Muscle layer of duodenum (tissue), 2 donors: ENCODE measurements around the gene SYT9.

Experiments used
- H3K27ac ChIP-seq: one replicate; pipeline ENCODE4 v1.7.0; 2013; ENCODE audit warnings: mild to moderate bottlenecking, low read length
- H3K27me3 ChIP-seq: one replicate; pipeline ENCODE4 v1.7.0; 2013; ENCODE audit warnings: low read depth, mild to moderate bottlenecking, control low read depth, low read length
- H3K36me3 ChIP-seq, 2 donors: one replicate each; pipeline ENCODE4 v1.7.0; 2013; ENCODE audit warnings: low read length in 2 of 2, control low read depth in 1 of 2, mild to moderate bottlenecking in 1 of 2; ENCODE audit not compliant: insufficient read depth in 2 of 2, control insufficient read depth in 1 of 2
- H3K4me1 ChIP-seq, 2 donors: one replicate each; pipeline ENCODE4 v1.7.0; 2013; ENCODE audit warnings: low read length in 2 of 2, mild to moderate bottlenecking in 2 of 2, control low read depth in 1 of 2, moderate library complexity in 1 of 2; ENCODE audit not compliant: insufficient read depth in 2 of 2, control insufficient read depth in 1 of 2
- H3K4me3 ChIP-seq, 2 donors: one replicate each; pipeline ENCODE4 v1.7.0; 2013; ENCODE audit warnings: low read length in 2 of 2, low read depth in 1 of 2, mild to moderate bottlenecking in 1 of 2
- H3K9me3 ChIP-seq, 2 donors: one replicate each; pipeline ENCODE4 v1.7.0; 2013; ENCODE audit warnings: low read length in 2 of 2, control low read depth in 1 of 2, mild to moderate bottlenecking in 1 of 2; ENCODE audit not compliant: control insufficient read depth in 1 of 2
- donor health status: healthy.

The SYT9 gene

GRCh38 chr11:7484645-7485044, 232.9 kb downstream of the SYT9 start:
- peak overlapping the region; percentile 10 for H3K27ac ChIP-seq
- no peaks in the 10 kb centered on the region for H3K9me3 ChIP-seq
- peak overlapping the region in 1 of 2 donors; percentile 59 for H3K4me3 ChIP-seq
- no peaks in the 10 kb centered on the region for H3K27me3 ChIP-seq
- H3K4me1 ChIP-seq = no peaks in the 10 kb centered on the region
- H3K36me3 ChIP-seq = no peaks in the 10 kb centered on the region

DNA sequence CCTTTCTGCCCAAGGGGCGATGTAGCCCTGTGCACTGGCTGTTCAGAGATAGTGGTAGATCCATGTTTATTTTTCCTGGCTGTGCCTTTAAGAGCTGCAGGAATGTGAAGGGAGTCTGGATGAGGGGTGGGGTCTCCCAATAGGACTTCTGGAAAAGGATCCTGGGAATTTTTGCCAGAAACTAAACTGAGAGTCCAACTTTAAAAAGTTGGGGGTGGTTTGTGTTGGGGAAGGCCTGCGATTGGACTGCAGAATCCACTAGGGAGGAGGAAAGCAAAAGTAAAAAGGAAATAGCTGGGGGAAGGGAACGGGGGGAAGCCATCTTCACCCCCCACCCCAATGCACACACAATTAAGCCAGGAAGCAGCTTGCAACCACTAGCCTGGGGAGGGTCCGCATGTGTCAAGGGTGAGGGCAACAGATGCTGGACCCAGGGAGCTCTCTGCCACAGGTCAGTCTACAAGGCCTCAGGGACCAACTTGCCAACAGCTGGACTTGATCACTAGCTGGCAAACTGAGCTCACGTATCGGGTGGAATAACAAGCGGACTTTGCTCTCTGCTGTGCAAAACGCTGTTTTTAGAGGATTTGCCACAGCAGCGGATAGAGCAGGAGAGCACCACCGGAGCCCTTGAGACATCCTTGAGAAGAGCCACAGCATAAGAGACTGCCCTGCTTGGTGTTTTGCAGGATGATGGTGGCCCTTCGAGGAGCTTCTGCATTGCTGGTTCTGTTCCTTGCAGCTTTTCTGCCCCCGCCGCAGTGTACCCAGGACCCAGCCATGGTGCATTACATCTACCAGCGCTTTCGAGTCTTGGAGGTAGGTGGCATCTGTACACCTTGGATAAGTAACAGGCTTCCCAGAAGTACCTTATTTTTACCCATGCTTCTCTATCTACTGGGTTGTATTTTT, 233.7 kb downstream of the SYT9 start, which contains the start of gene OLFML1:
OLFML1 (plus strand) TSS at position 321 of the 912 bp plus-strand sequence; CDS start at position 691, 370 bp downstream.
- Histone ChIP-seq H3K36me3 (no peaks in the 10 kb centered on the region), H3K27ac (peak within 1 kb of the TSS; percentile 10), H3K4me3 (peak within 1 kb of the TSS; percentile 59 to 65)

GRCh38 chr11:7486098-7486780, 234.5 kb downstream of the SYT9 start:
- Histone ChIP-seq H3K36me3 (no peaks in the 10 kb centered on the region), H3K4me3 (peak overlapping the region; percentile 59 to 65), H3K27ac (no peak overlapping the region), H3K27me3 (no peaks in the 10 kb centered on the region), H3K4me1 (no peaks in the 10 kb centered on the region), H3K9me3 (no peaks in the 10 kb centered on the region)

More for the DNA sequence above, 233.7 kb downstream of the SYT9 start, which contains the start of gene OLFML1:
- no peaks in the 10 kb centered on the region for H3K9me3 ChIP-seq
- no peaks in the 10 kb centered on the region for H3K4me1 ChIP-seq
- H3K27me3 ChIP-seq = no peaks in the 10 kb centered on the region

DNA sequence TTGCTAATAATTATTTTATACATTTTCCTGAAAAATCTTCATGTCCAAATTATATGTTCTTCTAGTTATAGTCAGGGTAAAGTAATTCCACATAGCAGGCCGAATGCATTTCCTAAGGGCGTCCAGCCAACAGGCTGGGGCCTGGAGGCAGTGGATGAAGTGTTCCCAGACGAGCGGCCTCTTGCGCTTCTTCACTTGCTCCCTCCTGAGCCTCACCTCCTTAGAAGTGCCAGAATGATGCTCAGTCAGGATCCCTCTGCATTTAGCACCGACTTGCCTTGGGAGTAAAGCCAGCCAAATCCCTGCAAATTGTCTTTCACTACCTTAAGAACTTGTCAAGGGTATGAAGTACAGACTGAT, 235.1 kb downstream of the SYT9 start:
- H3K9me3 ChIP-seq = no peaks in the 10 kb centered on the region
- no peak overlapping the region for H3K27ac ChIP-seq
- H3K27me3 ChIP-seq = no peaks in the 10 kb centered on the region
- no peaks in the 10 kb centered on the region for H3K4me1 ChIP-seq
- peak overlapping the region; percentile 59 to 65 for H3K4me3 ChIP-seq
- no peaks in the 10 kb centered on the region for H3K36me3 ChIP-seq

DNA sequence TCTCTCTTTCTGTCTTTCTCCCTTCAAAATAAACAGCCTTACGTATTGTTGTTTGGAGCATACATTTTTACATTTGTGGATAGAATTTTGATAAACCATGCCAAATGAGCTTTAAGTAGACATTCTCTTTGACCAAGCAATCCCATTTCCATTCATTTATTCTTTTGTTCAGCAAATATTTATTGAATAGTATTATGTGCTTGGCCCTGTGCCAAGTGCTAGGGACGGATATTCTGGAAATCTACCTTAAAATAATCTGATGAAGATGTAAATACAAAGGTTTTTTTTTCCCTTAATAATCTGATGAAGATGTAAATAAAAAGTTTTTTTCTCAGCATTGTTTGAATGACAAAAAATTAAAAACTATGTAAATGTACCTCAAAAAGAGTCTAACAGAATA, 235.7 kb downstream of the SYT9 start:
- H3K4me3 ChIP-seq = peak overlapping the region; percentile 59 to 65
- no peaks in the 10 kb centered on the region for H3K27me3 ChIP-seq
- H3K4me1 ChIP-seq = no peaks in the 10 kb centered on the region
- no peaks in the 10 kb centered on the region for H3K36me3 ChIP-seq
- no peak overlapping the region for H3K27ac ChIP-seq
- no peaks in the 10 kb centered on the region for H3K9me3 ChIP-seq

DNA sequence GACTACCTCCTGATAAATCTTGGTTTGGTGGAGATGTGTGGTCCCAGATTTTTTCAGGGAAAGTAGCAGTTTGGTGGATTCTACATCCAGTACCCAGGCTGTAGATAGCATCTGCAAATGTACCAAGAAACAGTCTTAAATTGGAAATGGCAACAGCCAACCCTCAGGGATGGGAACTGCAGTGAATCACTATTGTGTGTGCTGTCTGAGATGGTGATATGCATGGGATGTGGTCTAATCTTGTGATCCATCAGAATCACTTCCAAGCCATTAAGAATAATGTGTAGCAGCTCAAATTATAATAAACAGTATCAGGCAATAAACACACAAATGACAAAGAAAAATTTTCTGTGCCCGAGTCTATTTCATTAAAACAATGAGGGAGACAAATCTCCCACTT, 237.0 kb downstream of the SYT9 start:
- Histone ChIP-seq H3K9me3 (no peaks in the 10 kb centered on the region), H3K27me3 (no peaks in the 10 kb centered on the region), H3K4me1 (no peaks in the 10 kb centered on the region), H3K27ac (no peak overlapping the region), H3K36me3 (no peaks in the 10 kb centered on the region), H3K4me3 (no peak overlapping the region)

DNA sequence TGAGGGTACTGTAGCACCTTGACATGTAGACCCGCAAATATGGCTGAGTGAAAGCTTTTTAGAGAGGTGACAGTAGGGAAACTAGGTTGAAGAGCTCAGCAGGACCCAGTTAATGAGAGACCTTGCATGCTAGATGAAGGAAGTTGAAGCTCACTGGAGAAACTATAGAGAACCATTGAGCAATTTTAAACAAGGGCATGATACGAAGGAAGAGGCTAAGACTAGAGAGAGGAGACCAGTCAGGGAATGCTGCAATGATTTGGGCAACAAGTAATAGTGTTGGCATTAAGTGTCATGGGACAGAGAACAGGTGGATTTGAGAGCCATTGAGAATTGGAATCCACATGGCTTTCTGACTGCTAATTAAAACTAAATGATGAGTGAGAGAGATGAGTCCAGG, 237.7 kb downstream of the SYT9 start:
- Histone ChIP-seq H3K4me3 (no peak overlapping the region), H3K27me3 (no peaks in the 10 kb centered on the region), H3K4me1 (no peaks in the 10 kb centered on the region), H3K36me3 (no peaks in the 10 kb centered on the region), H3K27ac (no peak overlapping the region), H3K9me3 (no peaks in the 10 kb centered on the region)

- H3K9me3 ChIP-seq = no peaks in the 10 kb centered on the region
- H3K36me3 ChIP-seq = no peaks in the 10 kb centered on the region
- no peak overlapping the region for H3K4me3 ChIP-seq
- H3K27ac ChIP-seq = no peak overlapping the region
- H3K27me3 ChIP-seq = no peaks in the 10 kb centered on the region
- no peaks in the 10 kb centered on the region for H3K4me1 ChIP-seq
These were observed 238.3 kb downstream of the SYT9 start for GRCh38 chr11:7490054-7490453.

DNA sequence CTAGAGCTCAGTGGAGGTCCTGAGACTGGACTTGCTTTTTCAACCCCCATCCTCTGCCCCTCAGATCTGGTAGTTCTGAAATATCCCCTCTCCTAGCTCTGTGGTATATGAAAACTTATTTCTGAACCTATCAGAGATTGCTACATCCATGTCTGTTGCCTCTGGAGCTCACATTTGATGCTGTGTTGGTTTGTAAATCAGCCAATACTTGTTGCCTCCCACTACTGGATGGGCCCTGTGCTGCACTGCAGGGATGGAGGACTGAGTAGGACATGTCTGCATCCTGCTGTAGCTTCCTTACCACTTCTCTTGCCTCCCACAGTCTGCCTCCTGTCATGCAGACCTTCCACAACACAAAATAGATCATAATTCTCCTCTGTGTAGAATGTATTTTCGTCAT, 238.8 kb downstream of the SYT9 start:
- Histone ChIP-seq H3K36me3 (no peaks in the 10 kb centered on the region), H3K9me3 (no peaks in the 10 kb centered on the region), H3K4me1 (no peaks in the 10 kb centered on the region), H3K27ac (no peak overlapping the region), H3K4me3 (no peak overlapping the region), H3K27me3 (no peaks in the 10 kb centered on the region)

DNA sequence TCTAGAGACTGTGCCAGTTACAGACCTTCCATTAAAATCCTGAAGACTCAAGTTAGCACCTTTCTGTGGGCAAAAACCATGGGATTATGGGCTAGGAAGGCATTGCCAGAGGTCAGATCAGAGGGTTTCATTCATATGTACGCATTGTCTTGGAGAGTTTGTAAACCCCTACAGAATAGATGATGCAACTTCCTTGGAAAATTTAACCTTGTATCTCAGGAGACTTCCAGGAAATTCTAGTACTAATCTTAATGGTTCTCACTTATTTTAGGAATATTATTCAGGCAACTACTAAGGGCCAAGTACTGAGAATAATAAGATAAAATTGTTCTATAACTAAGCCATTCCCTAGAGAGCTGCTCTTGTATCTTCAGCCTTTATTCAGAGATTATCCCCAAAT, 240.5 kb downstream of the SYT9 start:
- no peaks in the 10 kb centered on the region for H3K27me3 ChIP-seq
- H3K4me1 ChIP-seq = no peaks in the 10 kb centered on the region
- no peaks in the 10 kb centered on the region for H3K9me3 ChIP-seq
- no peaks in the 10 kb centered on the region for H3K36me3 ChIP-seq
- H3K4me3 ChIP-seq = no peak overlapping the region
- no peak overlapping the region for H3K27ac ChIP-seq

DNA sequence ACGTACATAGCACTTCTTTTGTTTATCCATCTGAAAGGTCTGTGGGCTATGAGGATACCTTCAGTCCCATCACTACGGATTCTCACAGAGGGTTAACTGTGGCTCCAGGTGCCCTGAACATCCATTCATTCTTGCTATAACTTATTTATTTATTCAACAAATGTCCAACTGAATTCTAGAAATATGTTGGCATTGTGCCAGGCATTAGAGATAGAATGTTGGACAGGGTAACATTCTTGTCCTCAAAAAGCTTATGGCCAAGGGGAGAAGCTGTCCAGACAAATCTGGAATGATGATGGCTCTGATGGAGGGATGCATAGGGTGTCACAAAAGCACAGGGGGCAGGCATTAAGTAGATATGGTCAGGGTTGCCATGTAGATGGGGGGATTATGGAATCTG, 242.0 kb downstream of the SYT9 start:
- no peaks in the 10 kb centered on the region for H3K36me3 ChIP-seq
- no peak overlapping the region for H3K27ac ChIP-seq
- no peaks in the 10 kb centered on the region for H3K27me3 ChIP-seq

More for the DNA sequence above, 242.0 kb downstream of the SYT9 start:
- H3K9me3 ChIP-seq = no peaks in the 10 kb centered on the region
- no peaks in the 10 kb centered on the region for H3K4me1 ChIP-seq
- no peak overlapping the region for H3K4me3 ChIP-seq
